B cell (primary cell): Measurements from ENCODE around the gene AGAP1. TPM values are rescaled to one million over a fixed set of nuclear protein-coding genes. Genes with fewer than 3 reads are reported as not detected.

ENCODE experiments used
- ATAC-seq: fragments of 200-7000 bp; cut with Tn5 transposase; one replicate; pipeline ENCODE4 v1.10.0; 2021; ENCODE audit warnings: low read depth, mild to moderate bottlenecking, moderate number of reproducible peaks, moderate library complexity
- CTCF ChIA-PET: fragments of 350-600 bp; sonication (Branson Sonifier 250); formaldehyde crosslinking; loops from one replicate; lab custom pipeline; 2021; ENCODE audit warnings: antibody characterized with exemption, inconsistent platforms; lab: Charles Lee
- POLR2A ChIA-PET: fragments of 350-600 bp; sonication (Branson Sonifier 250); formaldehyde crosslinking; loops from one replicate; lab custom pipeline; 2021; ENCODE audit warnings: antibody characterized with exemption; lab: Charles Lee
- DNase-seq: peaks from one replicate; pipeline ENCODE4 v3.0.0; 2013
- H2AFZ ChIP-seq: 2 replicates; pipeline ENCODE4 v1.6.1; 2012; ENCODE audit warnings: mild to moderate bottlenecking, low read depth, low read length; ENCODE audit not compliant: insufficient read depth, poor library complexity, severe bottlenecking
- H3K27ac ChIP-seq, 2 donors: 1 replicate in 1 of 2; 2 replicates in 1 of 2; pipeline ENCODE4 v1.5.1; 2012 to 2013; ENCODE audit warnings: low read length in 2 of 2, mild to moderate bottlenecking in 2 of 2, moderate library complexity in 1 of 2
- H3K27me3 ChIP-seq, 4 experiments: fragments of 200-600 bp in 1 of 4; sonication (generic) in 1 of 4; replicated peaks in 1 of 4; 1 replicate in 2 of 4; 2 replicates in 2 of 4; pipeline versions ENCODE4 v1.6.1 to v1.7.0; 2013 to 2016; ENCODE audit warnings: low read length in 3 of 4, mild to moderate bottlenecking in 2 of 4, mixed read lengths in 1 of 4, moderate library complexity in 1 of 4; ENCODE audit not compliant: insufficient read depth in 4 of 4, control insufficient read depth in 3 of 4; ENCODE audit errors: control extremely low read depth in 1 of 4
- H3K36me3 ChIP-seq, 2 experiments: replicated peaks in 1 of 2; 1 replicate in 1 of 2; 2 replicates in 1 of 2; pipeline versions ENCODE4 v1.6.1 to v1.7.1; 2013; ENCODE audit warnings: low read length in 1 of 2; ENCODE audit not compliant: insufficient read depth in 2 of 2, control insufficient read depth in 1 of 2; ENCODE audit errors: control extremely low read depth in 1 of 2, extremely low read depth in 1 of 2
- H3K4me1 ChIP-seq, 2 donors: fragments of 200-600 bp in 1 of 2; sonication (generic) in 1 of 2; 1 replicate in 1 of 2; 2 replicates in 1 of 2; pipeline versions ENCODE4 v1.5.1 to v1.6.1; 2013 to 2017; ENCODE audit warnings: low read length in 2 of 2; ENCODE audit not compliant: control insufficient read depth in 2 of 2, insufficient read depth in 2 of 2
- H3K4me2 ChIP-seq: replicated peaks from 2 replicates; pipeline ENCODE3; 2012; ENCODE audit warnings: mild to moderate bottlenecking, low read depth, low read length; ENCODE audit not compliant: poor library complexity, severe bottlenecking
- H3K4me3 ChIP-seq, 5 experiments: fragments of 200-600 bp in 1 of 5; sonication (generic) in 1 of 5; 1 replicate in 3 of 5; 2 replicates in 2 of 5; pipeline versions ENCODE4 v1.5.1 to v1.7.0; 2011 to 2016; ENCODE audit warnings: low read length in 4 of 5, mild to moderate bottlenecking in 4 of 5, low read depth in 2 of 5, control low read depth in 1 of 5, moderate library complexity in 1 of 5; ENCODE audit not compliant: insufficient read depth in 1 of 5; ENCODE audit errors: control extremely low read depth in 1 of 5, extremely low read depth in 1 of 5
- H3K79me2 ChIP-seq: fragments of 200-600 bp; sonication (generic); one replicate; pipeline ENCODE4 v1.6.0; 2016; ENCODE audit warnings: low read length; ENCODE audit not compliant: control insufficient read depth, insufficient read depth
- H3K9ac ChIP-seq: fragments of 200-600 bp; sonication (generic); 2 replicates; pipeline ENCODE4 v1.6.1; 2017; ENCODE audit warnings: mild to moderate bottlenecking, low read length, moderate library complexity
- H3K9me3 ChIP-seq, 3 donors: one replicate each; pipeline versions ENCODE4 v1.6.1 to v1.7.1; 2013; ENCODE audit warnings: low read length in 2 of 3; ENCODE audit not compliant: control insufficient read depth in 2 of 3, insufficient read depth in 1 of 3; ENCODE audit errors: control extremely low read depth in 1 of 3
- H4K20me1 ChIP-seq: 2 replicates; pipeline ENCODE4 v1.6.0; 2012; ENCODE audit warnings: mild to moderate bottlenecking, low read length; ENCODE audit not compliant: insufficient read depth, control insufficient read depth, poor library complexity, severe bottlenecking
- H3K27ac Mint-ChIP-seq: one replicate; pipeline ENCODE4 v1.8.0; 2021; ENCODE audit warnings: mixed read lengths
- H3K27me3 Mint-ChIP-seq: one replicate; pipeline ENCODE4 v1.8.0; 2021; ENCODE audit warnings: mixed read lengths
- H3K4me1 Mint-ChIP-seq: one replicate; pipeline ENCODE4 v1.8.0; 2021; ENCODE audit warnings: mixed read lengths
- H3K4me3 Mint-ChIP-seq: one replicate; pipeline ENCODE4 v1.8.0; 2021; ENCODE audit warnings: mixed read lengths
- H3K9me3 Mint-ChIP-seq: one replicate; pipeline ENCODE4 v1.8.0; 2022; ENCODE audit warnings: mixed read lengths; ENCODE audit not compliant: insufficient read depth
- CTCF ChIP-seq: fragments of 200-600 bp; IDR thresholded peaks from one replicate; pipeline ENCODE4 v1.8.0; 2022; ENCODE audit warnings: antibody characterized with exemption, mild to moderate bottlenecking
- EZH2 ChIP-seq: IDR thresholded peaks from 2 replicates; pipeline ENCODE4 v1.6.1; 2012; ENCODE audit warnings: borderline replicate concordance, low read depth, mild to moderate bottlenecking, moderate library complexity, low read length; ENCODE audit not compliant: insufficient read depth, poor library complexity, severe bottlenecking
- WGBS: methylation state at CpG from one replicate; pipeline ENCODE4 v1.1.5; 2013; ENCODE audit warnings: missing lambda C conversion rate; ENCODE audit not compliant: insufficient coverage; 5-methylcytosine and 5-hydroxymethylcytosine counted together
- intact Hi-C: fragments of 100-400 bp; cut with micrococcal nuclease; formaldehyde crosslinking; loops from one replicate; pipeline ENCODE4 v1.10.0; 2022
- polyA plus RNA-seq: library from polyadenylated mRNA; depleted of rRNA; stranded (reverse); fragments of >200 nt; gene quantifications from 2 replicates; pipeline ENCODE4 v1.2.3, GENCODE V29; 2012
- total RNA-seq, 2 donors: library from RNA; stranded (reverse); fragments of 120-200 nt in 1 of 2; gene quantifications; 1 replicate in 1 of 2; 2 replicates in 1 of 2; pipeline versions ENCODE4 v1.2.3 to v1.2.4, GENCODE V29; 2013 to 2022

The AGAP1 gene
- total and polyA plus RNA-seq, 2 donors (not counting 1 experiment from before 2014, with no cell fraction given) = 0.01 TPM; not detected in 1

GRCh38 chr2:235917506-235917905, 423.7 kb downstream of the AGAP1 start:
- no peaks in the 10 kb centered on the region for H3K36me3 ChIP-seq
- no peak overlapping the region for H3K9ac ChIP-seq
- ATAC-seq (no peak), DNase-seq (no peak)
- Mint-ChIP-seq H3K27ac (no peak overlapping the region), H3K4me1 (no peaks in the 10 kb centered on the region), H3K27me3 (no peaks in the 10 kb centered on the region), H3K9me3 (peaks cover 4% of the 10 kb centered on the region), H3K4me3 (no peak overlapping the region)
- 89% methylated on average over 13 of the region's 19 CpGs for whole genome bisulfite sequencing
- no peaks in the 10 kb centered on the region for H3K27me3 ChIP-seq
- no peak overlapping the region for H3K27ac ChIP-seq
- no peaks in the 10 kb centered on the region for H4K20me1 ChIP-seq
- H3K9me3 ChIP-seq = peaks cover 0 to 20% (median 3%) of the 10 kb centered on the region in 3 donors
- TF ChIP-seq EZH2 = no peak
- no peak for TF ChIP-seq CTCF
- no peaks in the 10 kb centered on the region for H3K79me2 ChIP-seq
- ChIA-PET POLR2A (no interaction called here), CTCF (no interaction called here)
- no peaks in the 10 kb centered on the region for H3K4me1 ChIP-seq
- H3K4me3 ChIP-seq = no peak overlapping the region
- H3K4me2 ChIP-seq = no peak overlapping the region
- intact Hi-C loops = no loop called here
- no peak overlapping the region for H2AFZ ChIP-seq

DNA sequence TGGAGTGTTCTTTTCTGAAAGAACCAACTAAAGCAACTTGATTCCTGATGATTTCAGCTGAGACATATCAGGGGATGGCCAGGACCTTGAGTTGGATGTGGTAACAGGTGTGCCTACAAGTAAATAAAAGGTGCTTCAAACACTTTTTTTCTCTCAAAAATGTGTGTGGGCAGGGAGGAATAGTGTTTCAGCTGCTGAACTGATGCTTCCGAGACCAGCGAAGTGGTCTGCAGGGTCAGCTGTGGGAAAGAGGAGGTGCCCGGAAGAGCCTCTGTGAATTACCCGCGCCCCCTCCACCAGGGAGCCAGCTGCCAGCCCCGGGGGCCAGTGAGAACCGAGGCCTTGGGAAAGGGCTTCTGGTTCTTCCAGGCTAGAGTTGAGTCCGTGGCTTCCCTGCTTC, 425.0 kb downstream of the AGAP1 start:
- Histone ChIP-seq H3K9ac (no peak overlapping the region), H3K27me3 (no peaks in the 10 kb centered on the region)
- ATAC-seq = no peak

More for the DNA sequence above, 425.0 kb downstream of the AGAP1 start:
- H2AFZ ChIP-seq = no peak overlapping the region
- H4K20me1 ChIP-seq = no peaks in the 10 kb centered on the region
- no peak overlapping the region for H3K4me3 Mint-ChIP-seq
- ChIA-PET POLR2A (no interaction called here), CTCF (interaction anchor here (0.7 kb wide), 1 partner anchor 96 kb away, joined by 3 read pairs; no protein-coding TSS in a partner anchor)
- 85% methylated on average over 8 of the region's 8 CpGs for WGBS
- H3K4me1 ChIP-seq = no peaks in the 10 kb centered on the region
- no peak for DNase-seq
- no peaks in the 10 kb centered on the region for H3K4me1 Mint-ChIP-seq
- no peaks in the 10 kb centered on the region for H3K79me2 ChIP-seq
- peaks cover 0 to 20% (median 3%) of the 10 kb centered on the region in 3 donors for H3K9me3 ChIP-seq
- H3K27ac ChIP-seq = no peak overlapping the region
- no peaks in the 10 kb centered on the region for H3K27me3 Mint-ChIP-seq
- H3K36me3 ChIP-seq = no peaks in the 10 kb centered on the region
- no peak overlapping the region for H3K27ac Mint-ChIP-seq
- no peak overlapping the region for H3K4me2 ChIP-seq
- H3K9me3 Mint-ChIP-seq = peaks cover 4% of the 10 kb centered on the region
- TF ChIP-seq EZH2 (no peak), CTCF (no peak)
- intact Hi-C loops = no loop called here
- no peak overlapping the region for H3K4me3 ChIP-seq
